Neural crest cell (in vitro differentiated cells): ENCODE measurements around the gene ASB10. TPM values are rescaled to one million over a fixed set of nuclear protein-coding genes. Genes with fewer than 3 reads are reported as not detected.

ENCODE experiments used
- DNase-seq: peaks from one replicate; pipeline ENCODE4 v3.0.0; 2021; ENCODE audit warnings: low read depth, mixed read lengths, low spot score
- H3K27ac Mint-ChIP-seq: one replicate; pipeline ENCODE4 v1.8.0; 2021; ENCODE audit warnings: mild to moderate bottlenecking, mixed read lengths; ENCODE audit not compliant: unreplicated experiment
- H3K27me3 Mint-ChIP-seq: 2 replicates; pipeline ENCODE4 v1.8.0; 2021; ENCODE audit warnings: low read depth, mild to moderate bottlenecking, mixed read lengths
- H3K36me3 Mint-ChIP-seq: 2 replicates; pipeline ENCODE4 v1.8.0; 2021; ENCODE audit warnings: low read depth, mild to moderate bottlenecking, mixed read lengths
- H3K4me1 Mint-ChIP-seq: 2 replicates; pipeline ENCODE4 v1.8.0; 2021; ENCODE audit warnings: mixed read lengths
- H3K4me3 Mint-ChIP-seq: one replicate; pipeline ENCODE4 v1.8.0; 2021; ENCODE audit warnings: mild to moderate bottlenecking, mixed read lengths
- H3K9me3 Mint-ChIP-seq: 2 replicates; pipeline ENCODE4 v1.8.0; 2021; ENCODE audit warnings: mixed read lengths
- total RNA-seq: library from RNA; stranded (reverse); gene quantifications from 2 replicates; pipeline ENCODE4 v1.2.1, GENCODE V29; 2021
- TF ChIP-seq, protein P1 (sequence below): fragments of 200-600 bp; sonication (generic); conservative IDR thresholded peaks from 2 replicates; pipeline ENCODE4 v1.5.0; 2021; ENCODE audit warnings: antibody characterized with exemption, mild to moderate bottlenecking

Gene ASB10
- total RNA-seq, 1 donor from 2014 or later = not detected

DNA sequence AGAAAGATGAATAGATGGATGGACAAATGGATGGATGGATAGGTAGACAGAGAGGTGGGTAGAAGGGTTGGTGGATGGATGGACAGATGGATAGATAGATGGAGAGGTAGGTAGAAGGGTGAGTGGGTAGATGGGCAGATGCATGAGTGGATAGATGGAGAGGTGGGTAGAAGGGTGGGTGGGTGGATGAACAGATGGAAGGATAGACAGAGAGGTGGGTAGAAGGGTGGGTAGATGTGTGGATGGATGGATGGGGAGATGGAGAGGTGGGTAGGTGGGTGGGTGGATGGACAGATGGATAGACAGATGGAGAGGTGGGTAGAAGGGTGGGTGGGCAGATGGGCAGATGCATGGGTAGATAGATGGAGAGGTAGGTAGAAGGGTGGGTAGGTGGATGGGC lies 10.9 kb upstream of the ASB10 start:
- Mint-ChIP-seq H3K4me3 (no peak overlapping the region), H3K27me3 (peaks cover 16% of the 10 kb centered on the region), H3K27ac (no peak overlapping the region), H3K36me3 (no peaks in the 10 kb centered on the region), H3K4me1 (no peaks in the 10 kb centered on the region), H3K9me3 (no peaks in the 10 kb centered on the region)
- no peak for DNase-seq
- TF ChIP-seq, protein P1, sequence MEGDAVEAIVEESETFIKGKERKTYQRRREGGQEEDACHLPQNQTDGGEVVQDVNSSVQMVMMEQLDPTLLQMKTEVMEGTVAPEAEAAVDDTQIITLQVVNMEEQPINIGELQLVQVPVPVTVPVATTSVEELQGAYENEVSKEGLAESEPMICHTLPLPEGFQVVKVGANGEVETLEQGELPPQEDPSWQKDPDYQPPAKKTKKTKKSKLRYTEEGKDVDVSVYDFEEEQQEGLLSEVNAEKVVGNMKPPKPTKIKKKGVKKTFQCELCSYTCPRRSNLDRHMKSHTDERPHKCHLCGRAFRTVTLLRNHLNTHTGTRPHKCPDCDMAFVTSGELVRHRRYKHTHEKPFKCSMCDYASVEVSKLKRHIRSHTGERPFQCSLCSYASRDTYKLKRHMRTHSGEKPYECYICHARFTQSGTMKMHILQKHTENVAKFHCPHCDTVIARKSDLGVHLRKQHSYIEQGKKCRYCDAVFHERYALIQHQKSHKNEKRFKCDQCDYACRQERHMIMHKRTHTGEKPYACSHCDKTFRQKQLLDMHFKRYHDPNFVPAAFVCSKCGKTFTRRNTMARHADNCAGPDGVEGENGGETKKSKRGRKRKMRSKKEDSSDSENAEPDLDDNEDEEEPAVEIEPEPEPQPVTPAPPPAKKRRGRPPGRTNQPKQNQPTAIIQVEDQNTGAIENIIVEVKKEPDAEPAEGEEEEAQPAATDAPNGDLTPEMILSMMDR = no peak

DNA sequence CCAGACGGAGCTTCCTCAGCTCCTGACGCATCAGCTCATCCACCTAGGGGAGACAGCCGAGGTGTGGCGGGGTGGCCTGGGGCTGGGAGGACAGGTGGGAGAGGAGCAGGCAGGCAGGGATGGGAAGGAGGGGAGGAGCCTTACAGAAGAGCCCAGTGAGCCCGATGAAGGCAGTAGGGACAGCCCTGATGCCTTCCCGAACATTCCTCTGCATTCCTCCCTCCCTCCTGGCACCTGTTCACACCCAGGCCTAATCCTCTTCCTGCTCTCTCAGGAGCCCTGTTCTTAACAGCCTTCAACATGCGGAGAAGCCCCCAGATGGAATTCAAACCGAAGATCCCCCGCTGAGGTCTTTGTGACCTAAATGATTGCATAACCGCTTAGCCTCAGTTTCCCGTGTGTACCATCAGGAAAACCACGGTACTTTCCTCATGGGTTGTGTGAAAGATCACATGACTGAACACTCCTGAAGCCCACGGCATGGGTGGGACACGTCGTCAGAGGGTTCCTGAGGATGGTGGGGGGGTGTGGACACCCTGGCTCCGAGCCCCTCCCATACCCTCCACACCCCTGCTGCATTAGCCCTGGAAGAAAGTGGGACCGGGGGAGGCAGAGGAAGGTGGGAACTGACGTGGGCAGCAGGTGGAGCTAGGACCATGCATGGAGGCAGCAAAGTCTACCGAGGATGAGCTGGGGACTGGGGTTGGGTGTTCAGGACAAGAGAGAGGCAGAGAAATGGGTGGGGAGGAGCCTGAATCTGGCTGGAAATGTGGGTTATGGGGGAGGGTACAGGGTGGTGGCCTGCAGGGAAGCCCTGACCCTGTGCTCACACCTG lies 8.8 kb upstream of the ASB10 start:
- H3K4me1 Mint-ChIP-seq = no peaks in the 10 kb centered on the region
- H3K9me3 Mint-ChIP-seq = no peaks in the 10 kb centered on the region
- no peak for DNase-seq
- H3K4me3 Mint-ChIP-seq = no peak overlapping the region
- H3K36me3 Mint-ChIP-seq = no peaks in the 10 kb centered on the region
- TF ChIP-seq, protein P1 = no peak
- no peak overlapping the region for H3K27ac Mint-ChIP-seq
- H3K27me3 Mint-ChIP-seq = peaks cover 16% of the 10 kb centered on the region

DNA sequence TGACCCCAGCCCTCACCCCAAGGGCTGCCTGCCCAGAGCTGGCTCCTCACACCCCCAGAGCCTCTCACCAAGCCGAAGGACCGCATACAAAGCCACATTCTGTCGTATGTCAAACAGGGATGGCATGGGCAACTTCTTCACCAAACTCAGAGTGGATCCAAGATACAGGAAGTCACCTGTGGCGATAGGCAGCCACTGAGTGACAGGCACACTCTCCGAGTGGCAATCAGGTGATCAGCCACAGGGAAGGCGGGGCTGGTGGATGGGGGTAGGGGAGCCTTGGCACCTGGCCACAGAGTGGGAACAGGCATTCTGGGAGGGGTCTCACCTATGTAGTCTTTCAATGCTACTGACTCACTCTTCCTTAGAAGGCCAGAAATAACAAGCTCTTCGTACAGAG lies 7.1 kb upstream of the ASB10 start:
- Mint-ChIP-seq H3K27ac (no peak overlapping the region), H3K27me3 (peaks cover 28% of the 10 kb centered on the region), H3K9me3 (no peaks in the 10 kb centered on the region), H3K36me3 (no peaks in the 10 kb centered on the region), H3K4me1 (no peaks in the 10 kb centered on the region), H3K4me3 (no peak overlapping the region)
- TF ChIP-seq, protein P1 = no peak
- no peak for DNase-seq

DNA sequence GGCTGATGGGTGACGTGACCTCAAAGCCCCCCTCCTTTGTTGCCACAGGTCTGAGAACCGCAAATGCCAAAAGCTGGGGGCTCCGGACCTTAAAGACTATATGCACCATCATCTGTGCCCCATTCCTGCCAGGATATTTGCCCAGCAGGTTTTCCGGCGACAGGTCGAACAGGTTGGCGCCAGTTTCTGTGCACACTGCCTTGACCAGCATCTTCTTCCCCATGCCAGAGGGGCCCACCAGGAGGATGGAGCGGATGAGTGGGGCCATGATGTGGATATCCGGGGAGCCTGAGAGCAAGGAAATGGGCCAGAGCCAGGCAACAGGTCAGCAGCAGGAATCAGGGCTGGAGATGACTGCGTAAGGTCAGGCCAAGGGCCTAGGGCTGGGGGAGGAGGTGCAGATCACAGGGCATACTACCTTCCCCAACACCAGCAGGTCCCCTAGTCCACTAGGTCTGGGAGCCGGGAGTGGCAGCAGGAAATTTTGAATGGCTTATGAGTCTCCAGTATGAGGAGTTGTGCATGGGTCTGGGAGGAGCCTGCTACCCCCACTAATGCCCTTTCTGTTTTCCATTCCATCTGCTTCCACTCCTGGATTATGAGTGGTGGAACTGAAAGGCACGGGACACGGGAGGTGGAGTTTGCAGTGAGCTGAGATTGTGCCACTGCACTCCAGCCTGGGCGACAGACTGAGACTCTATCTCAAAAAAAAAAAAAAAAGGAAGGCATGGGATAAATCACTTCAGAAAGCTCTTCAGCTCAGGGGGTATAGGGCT lies 6.3 kb upstream of the ASB10 start:
- H3K9me3 Mint-ChIP-seq = no peaks in the 10 kb centered on the region
- no peak for DNase-seq
- H3K4me1 Mint-ChIP-seq = peaks cover 3% of the 10 kb centered on the region
- H3K4me3 Mint-ChIP-seq = no peak overlapping the region
- H3K27ac Mint-ChIP-seq = peak overlapping the region; percentile 81
- peaks cover 33% of the 10 kb centered on the region for H3K27me3 Mint-ChIP-seq
- no peaks in the 10 kb centered on the region for H3K36me3 Mint-ChIP-seq
- TF ChIP-seq, protein P1 = no peak

DNA sequence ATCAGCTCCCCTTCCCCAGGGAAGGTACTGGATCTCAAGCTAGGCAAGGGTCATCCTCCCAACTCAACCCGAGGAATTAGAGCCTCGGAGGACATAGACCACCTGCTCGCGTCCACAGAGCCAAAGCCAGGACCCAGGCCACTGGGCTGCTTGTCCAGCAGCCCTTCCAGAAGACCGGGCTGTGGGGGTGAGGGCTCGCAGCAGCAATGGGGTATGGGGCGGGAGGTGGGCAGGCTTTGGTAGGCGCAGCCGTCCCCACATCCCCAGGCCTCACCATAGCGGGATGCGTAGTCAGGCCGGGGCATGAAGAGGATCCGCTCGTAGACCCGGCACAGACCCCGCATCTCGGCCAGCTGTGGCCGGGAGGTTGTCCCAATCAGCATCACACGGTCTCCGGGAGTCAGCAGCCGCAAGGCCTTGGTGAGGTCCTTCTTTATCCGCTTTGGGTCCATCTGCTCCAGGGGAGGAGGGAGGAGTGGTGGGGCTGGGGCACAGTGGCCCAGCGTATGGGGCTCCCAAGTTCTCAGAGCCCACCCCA lies 5.0 kb upstream of the ASB10 start:
- Mint-ChIP-seq H3K36me3 (no peaks in the 10 kb centered on the region), H3K27ac (no peak overlapping the region), H3K4me3 (no peak overlapping the region), H3K9me3 (no peaks in the 10 kb centered on the region), H3K4me1 (peaks cover 3% of the 10 kb centered on the region), H3K27me3 (peaks cover 33% of the 10 kb centered on the region)
- TF ChIP-seq, protein P1 = no peak
- no peak for DNase-seq
